Measurements from ENCODE around the gene TEX22.

DNA sequence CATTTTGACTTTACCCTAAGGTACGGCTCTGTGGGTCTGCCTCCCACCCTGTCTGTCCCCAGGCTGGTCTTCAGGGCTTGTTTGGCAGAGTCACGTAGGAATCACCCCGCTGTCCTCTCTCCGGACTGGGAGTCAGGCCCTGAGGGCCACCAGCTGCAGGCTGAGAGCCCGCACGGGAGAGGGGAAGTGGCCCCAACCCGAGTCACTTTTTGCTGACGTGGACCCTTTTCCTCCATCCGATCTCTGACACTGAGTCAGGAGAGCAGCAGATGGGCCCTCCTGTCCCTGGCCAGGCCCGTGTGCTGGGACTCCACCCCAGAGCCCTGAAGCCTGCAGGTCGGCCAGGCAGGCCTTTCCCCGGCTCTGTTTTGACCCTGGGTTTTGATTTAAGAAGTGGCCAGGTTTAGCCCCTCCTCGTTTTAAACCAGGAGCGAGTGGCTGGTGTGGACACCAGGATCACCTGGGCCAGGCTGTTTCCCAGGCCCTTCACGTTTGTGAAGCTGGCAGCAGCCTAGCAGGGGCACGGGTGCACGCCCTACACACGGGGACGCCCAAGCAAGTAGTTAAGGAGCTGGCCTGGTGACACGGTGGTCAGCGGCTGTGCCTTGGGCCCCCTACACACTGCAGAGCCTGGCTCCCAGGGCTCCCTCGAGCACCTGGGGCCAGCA lies 12.5 kb upstream of the TEX22 start:
- TF ChIP-seq POLR2A (IDR thresholded peaks at IDR 0.05; ENCODE audit: low read depth, low read length) (no peak), POLR2AphosphoS5 (IDR thresholded peaks at IDR 0.05; ENCODE audit: low read depth, low read length) (no peak), TAF1 (IDR thresholded peaks at IDR 0.05; ENCODE audit: low read depth, low read length) (no peak), SPI1 (IDR thresholded peaks at IDR 0.05; ENCODE audit: low read depth, low read length) (no peak), POU2F2 (IDR thresholded peaks at IDR 0.05; ENCODE audit: low read depth, low read length) (no peak)

Measured in GM12891 (cell line).